Ovary (tissue), 3 donors: ENCODE measurements around the gene CDIP1.

Experiments used
- CTCF ChIP-seq, 3 donors: fragments of 450-650 bp in 2 of 3; fragments of 200-600 bp in 1 of 3; IDR thresholded peaks; one replicate each; pipeline versions ENCODE4 v1.5.1 to v1.8.0; 2016 to 2022; ENCODE audit warnings: antibody characterized with exemption in 3 of 3, mild to moderate bottlenecking in 1 of 3
- EP300 ChIP-seq: sonication (generic); formaldehyde crosslinking; IDR thresholded peaks from one replicate; pipeline ENCODE4 v1.6.1; 2017; ENCODE audit warnings: antibody characterized with exemption
- POLR2A ChIP-seq: fragments of 450-650 bp; IDR thresholded peaks from one replicate; pipeline ENCODE4 v1.6.1; 2017; ENCODE audit warnings: antibody characterized with exemption, mild to moderate bottlenecking, moderate library complexity
- donor health status: DM: no; HTN: no; CAD: no.

- no peak for TF ChIP-seq CTCF (IDR thresholded peaks at IDR 0.05)
- no peak for TF ChIP-seq EP300
- no peak for TF ChIP-seq POLR2A
Measured at GRCh38 chr16:4515611-4516233, 22.9 kb downstream of the CDIP1 start.
